ENCODE measurements around the gene HMCN2. TPM values are rescaled to one million over a fixed set of nuclear protein-coding genes. Genes with fewer than 3 reads are reported as not detected.

Gene HMCN2
- total RNA-seq, 1 donor from 2014 or later, result 5.8 TPM

DNA sequence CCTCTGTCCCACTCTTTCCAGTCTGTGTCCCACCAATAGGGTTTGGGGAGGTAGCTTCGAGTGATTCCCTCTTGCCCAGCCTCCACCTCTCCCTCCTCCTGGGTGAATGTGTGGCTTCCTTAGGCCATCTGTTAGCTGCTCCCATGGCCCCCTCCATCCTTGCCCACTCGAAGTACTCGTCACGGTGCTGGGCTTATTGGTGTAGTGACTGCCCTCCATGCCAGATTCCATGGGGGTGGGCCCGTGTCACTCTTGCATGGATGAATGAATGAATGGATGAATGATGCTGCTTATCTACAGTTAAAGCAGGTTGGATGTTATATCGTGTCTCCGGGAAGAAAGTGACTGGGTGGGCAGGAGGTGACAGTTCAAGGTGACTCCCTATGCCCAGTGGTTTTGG is 19.1 kb downstream of the HMCN2 start:
- H3K4me1 Mint-ChIP-seq, result peaks cover 39% of the 10 kb centered on the region
- DNase-seq (ENCODE audit: low spot score in 2 of 2, unreplicated experiment in 2 of 2), result no peak
- H3K4me3 Mint-ChIP-seq, result no peak overlapping the region
- H3K27ac Mint-ChIP-seq, result no peak overlapping the region
- TF ChIP-seq, protein P1, sequence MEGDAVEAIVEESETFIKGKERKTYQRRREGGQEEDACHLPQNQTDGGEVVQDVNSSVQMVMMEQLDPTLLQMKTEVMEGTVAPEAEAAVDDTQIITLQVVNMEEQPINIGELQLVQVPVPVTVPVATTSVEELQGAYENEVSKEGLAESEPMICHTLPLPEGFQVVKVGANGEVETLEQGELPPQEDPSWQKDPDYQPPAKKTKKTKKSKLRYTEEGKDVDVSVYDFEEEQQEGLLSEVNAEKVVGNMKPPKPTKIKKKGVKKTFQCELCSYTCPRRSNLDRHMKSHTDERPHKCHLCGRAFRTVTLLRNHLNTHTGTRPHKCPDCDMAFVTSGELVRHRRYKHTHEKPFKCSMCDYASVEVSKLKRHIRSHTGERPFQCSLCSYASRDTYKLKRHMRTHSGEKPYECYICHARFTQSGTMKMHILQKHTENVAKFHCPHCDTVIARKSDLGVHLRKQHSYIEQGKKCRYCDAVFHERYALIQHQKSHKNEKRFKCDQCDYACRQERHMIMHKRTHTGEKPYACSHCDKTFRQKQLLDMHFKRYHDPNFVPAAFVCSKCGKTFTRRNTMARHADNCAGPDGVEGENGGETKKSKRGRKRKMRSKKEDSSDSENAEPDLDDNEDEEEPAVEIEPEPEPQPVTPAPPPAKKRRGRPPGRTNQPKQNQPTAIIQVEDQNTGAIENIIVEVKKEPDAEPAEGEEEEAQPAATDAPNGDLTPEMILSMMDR (IDR thresholded peaks at IDR 0.05; ENCODE audit: unreplicated experiment), result no peak
- no peaks in the 10 kb centered on the region for H3K9me3 Mint-ChIP-seq
- H3K27me3 Mint-ChIP-seq (ENCODE audit: low read depth), result peaks cover 23% of the 10 kb centered on the region
- no peaks in the 10 kb centered on the region for H3K36me3 Mint-ChIP-seq

DNA sequence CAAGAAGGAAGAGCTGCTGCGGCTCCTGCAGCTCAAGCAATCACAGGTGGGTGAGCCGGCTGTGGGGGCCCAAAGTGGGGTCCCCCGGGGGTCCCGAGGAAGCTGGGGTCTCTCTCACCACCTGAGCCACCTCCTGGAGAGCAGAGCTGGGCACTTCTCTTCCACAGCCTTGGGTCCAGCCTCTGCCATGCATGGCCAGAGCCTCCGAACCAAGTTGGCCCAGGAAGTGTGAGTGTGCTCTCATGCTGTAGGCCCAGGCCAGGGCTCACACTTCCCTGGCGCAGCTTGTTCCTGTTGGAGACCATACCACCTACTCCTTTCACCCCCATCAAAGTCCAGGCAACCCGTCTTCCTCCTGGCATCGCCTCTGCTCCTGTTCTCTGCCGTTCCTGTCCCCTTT is 19.7 kb downstream of the HMCN2 start:
- Mint-ChIP-seq H3K27ac (no peak overlapping the region), H3K4me3 (no peak overlapping the region), H3K4me1 (peaks cover 45% of the 10 kb centered on the region), H3K36me3 (no peaks in the 10 kb centered on the region), H3K9me3 (no peaks in the 10 kb centered on the region), H3K27me3 (ENCODE audit: low read depth) (peaks cover 23% of the 10 kb centered on the region)
- TF ChIP-seq, protein P1 (IDR thresholded peaks at IDR 0.05; ENCODE audit: unreplicated experiment), result no peak
- no peak for DNase-seq (ENCODE audit: low spot score in 2 of 2, unreplicated experiment in 2 of 2)

DNA sequence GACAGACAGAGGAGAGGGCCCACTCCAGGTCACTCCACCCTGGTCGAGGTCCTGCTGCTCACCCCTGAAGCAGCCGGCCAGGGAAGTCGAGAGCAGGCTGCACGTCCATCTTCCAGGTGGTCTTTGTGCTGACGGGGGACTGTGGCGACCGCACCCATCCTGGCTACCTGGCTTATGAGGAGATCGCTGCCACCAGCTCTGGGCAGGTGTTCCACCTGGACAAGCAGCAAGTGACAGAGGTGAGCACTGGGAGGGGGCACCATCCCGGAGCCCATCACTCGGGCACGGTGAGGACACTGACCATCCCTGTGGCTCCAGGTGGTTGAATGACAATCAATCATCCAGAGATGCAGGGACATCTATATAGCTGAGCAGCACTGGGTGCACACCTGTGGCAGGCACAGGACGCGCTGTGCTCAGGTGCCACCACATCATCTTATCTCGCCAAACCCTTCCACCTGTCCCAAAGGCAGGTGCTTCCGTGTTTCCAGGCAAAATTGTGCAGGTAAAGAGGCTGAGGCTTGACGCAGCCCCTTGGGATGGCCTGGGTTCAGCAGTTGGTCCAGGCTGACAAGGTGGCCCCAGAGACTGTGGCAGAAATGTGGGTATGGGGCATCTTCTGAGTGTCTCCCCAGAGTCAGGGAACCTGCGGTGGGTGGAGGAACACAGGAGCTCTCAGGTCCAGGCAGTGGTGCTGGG is 20.7 kb downstream of the HMCN2 start:
- H3K4me1 Mint-ChIP-seq, result peaks cover 50% of the 10 kb centered on the region
- no peak for DNase-seq (ENCODE audit: low spot score in 2 of 2, unreplicated experiment in 2 of 2)
- no peak overlapping the region for H3K4me3 Mint-ChIP-seq
- H3K9me3 Mint-ChIP-seq, result no peaks in the 10 kb centered on the region
- TF ChIP-seq, protein P1 (IDR thresholded peaks at IDR 0.05; ENCODE audit: unreplicated experiment), result no peak
- peaks cover 24% of the 10 kb centered on the region for H3K27me3 Mint-ChIP-seq (ENCODE audit: low read depth)
- no peak overlapping the region for H3K27ac Mint-ChIP-seq
- no peaks in the 10 kb centered on the region for H3K36me3 Mint-ChIP-seq

DNA sequence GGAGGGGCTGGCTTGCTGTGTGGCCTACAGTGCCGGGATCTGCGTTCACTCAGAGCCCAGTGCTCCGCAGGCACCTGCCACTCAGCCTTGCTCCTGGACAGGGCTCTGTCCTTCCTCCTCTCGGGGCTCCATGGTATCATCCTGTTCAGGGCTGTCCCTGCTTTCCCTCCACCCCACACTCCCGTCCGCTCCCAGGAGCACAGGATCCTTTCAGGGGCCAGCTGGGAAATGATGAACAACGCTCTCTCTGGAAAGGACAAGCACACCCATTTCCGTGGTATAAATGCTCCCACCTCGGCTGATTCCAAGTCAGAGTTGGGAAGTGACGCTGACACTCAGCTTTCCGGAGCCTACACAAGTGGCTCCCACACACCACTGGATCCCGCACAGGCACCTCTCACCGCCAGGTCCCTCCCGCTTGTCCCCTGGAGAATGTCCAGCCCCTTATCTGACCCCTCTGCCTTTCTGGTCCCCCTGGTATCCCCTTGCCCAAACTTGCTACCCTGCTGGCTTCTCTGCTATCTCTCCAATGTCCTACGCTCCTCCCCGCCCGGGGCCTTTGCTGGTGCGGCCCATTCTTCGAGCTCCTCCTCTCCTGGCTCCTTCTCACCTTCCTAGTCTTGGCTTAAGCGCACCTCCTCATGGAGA is 21.3 kb downstream of the HMCN2 start:
- Mint-ChIP-seq H3K27me3 (ENCODE audit: low read depth) (peaks cover 23% of the 10 kb centered on the region), H3K4me3 (no peak overlapping the region), H3K36me3 (no peaks in the 10 kb centered on the region), H3K27ac (no peak overlapping the region), H3K4me1 (peaks cover 55% of the 10 kb centered on the region), H3K9me3 (no peaks in the 10 kb centered on the region)
- no peak for DNase-seq (ENCODE audit: low spot score in 2 of 2, unreplicated experiment in 2 of 2)
- TF ChIP-seq, protein P1 (IDR thresholded peaks at IDR 0.05; ENCODE audit: unreplicated experiment), result no peak

DNA sequence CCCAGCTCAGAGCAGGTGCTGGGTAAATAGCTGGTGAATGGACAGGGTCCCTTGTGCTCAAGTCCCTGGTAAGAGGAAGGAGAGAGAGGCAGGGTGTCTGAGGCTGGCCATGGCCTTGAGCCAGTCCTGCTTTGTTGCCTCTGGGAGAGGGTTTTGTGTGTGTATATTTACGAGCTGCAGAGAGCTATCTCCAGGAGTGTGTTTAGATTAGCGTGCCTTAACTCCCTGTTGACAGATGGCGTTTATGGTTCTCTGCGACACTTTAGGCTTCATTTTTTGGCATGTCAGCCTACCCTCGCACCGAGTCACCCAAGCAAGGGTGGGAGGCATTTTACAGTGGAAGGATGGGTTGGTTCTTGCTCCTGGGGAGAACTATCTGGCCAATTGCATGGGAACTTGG is 22.2 kb downstream of the HMCN2 start:
- DNase-seq (ENCODE audit: low spot score in 2 of 2, unreplicated experiment in 2 of 2), result no peak
- H3K9me3 Mint-ChIP-seq, result no peaks in the 10 kb centered on the region
- H3K4me3 Mint-ChIP-seq, result no peak overlapping the region
- TF ChIP-seq, protein P1 (IDR thresholded peaks at IDR 0.05; ENCODE audit: unreplicated experiment), result no peak
- no peak overlapping the region for H3K27ac Mint-ChIP-seq
- peaks cover 23% of the 10 kb centered on the region for H3K27me3 Mint-ChIP-seq (ENCODE audit: low read depth)
- H3K36me3 Mint-ChIP-seq, result no peaks in the 10 kb centered on the region
- H3K4me1 Mint-ChIP-seq, result peaks cover 54% of the 10 kb centered on the region

Data from mesothelial cell of epicardium (in vitro differentiated cells).